HCT116 (cell line): ENCODE measurements around the gene PLCB3. TPM values are rescaled to one million over a fixed set of nuclear protein-coding genes. Genes with fewer than 3 reads are reported as not detected.

Experiments used
- ATAC-seq: fragments of 200-7000 bp; cut with Tn5 transposase; 2 replicates; pipeline ENCODE4 v1.9.1; 2020; ENCODE audit warnings: mild to moderate bottlenecking, moderate library complexity
- BruUV-seq: library from RNA; stranded (reverse); fragments of 400-500 nt; replicated peaks from 2 replicates; lab custom pipeline; 2021; lab: Mats Ljungman, UMichigan
- CTCF ChIA-PET: fragments of 300-600 bp; sonication (Branson Sonifier 250); formaldehyde crosslinking; loops from one replicate; lab custom pipeline; 2021; ENCODE audit warnings: antibody characterized with exemption; lab: Charles Lee
- POLR2A ChIA-PET: fragments of 300-600, 350-600 bp; sonication (Branson Sonifier 250); formaldehyde crosslinking; loops from one replicate; lab custom pipeline; 2021; ENCODE audit warnings: antibody characterized with exemption; lab: Charles Lee
- RAD21 ChIA-PET, 2 experiments: fragments of 300-600 bp; sonication (Branson Sonifier 250); formaldehyde crosslinking; loops; one replicate each; lab custom pipeline; 2023; ENCODE audit warnings: low total read pairs in 2 of 2; ENCODE audit not compliant: uncharacterized antibody in 2 of 2, unreplicated experiment in 2 of 2, low non-redundant PET in 1 of 2; lab: Charles Lee
- DNase-seq: peaks from one replicate; pipeline ENCODE4 v3.0.0-alpha.2; 2010; ENCODE audit warnings: low read depth, low spot score
- H2AFZ ChIP-seq: fragments of 200-600 bp; shearing (Covaris generic), sonication (generic); 2 replicates; pipeline ENCODE4 v1.6.1; 2017; ENCODE audit warnings: low read depth, mixed run types, mixed read lengths, antibody characterized with exemption, low read length; ENCODE audit not compliant: poor library complexity, severe bottlenecking
- H3K27ac ChIP-seq: 2 replicates; pipeline ENCODE4 v1.5.1; 2012; ENCODE audit warnings: low read depth, low read length
- H3K27me3 ChIP-seq: fragments of 200-600 bp; sonication (generic); 2 replicates; pipeline ENCODE4 v1.6.1; 2016; ENCODE audit warnings: mixed run types, low read length, mixed read lengths; ENCODE audit not compliant: insufficient read depth
- H3K36me3 ChIP-seq, 2 experiments: fragments of 200-500 bp in 1 of 2; fragments of 200-600 bp in 1 of 2; sonication (Bioruptor generic) in 1 of 2; sonication (generic) in 1 of 2; 2 replicates each; pipeline versions ENCODE4 v1.5.1 to v1.6.1; 2014 to 2016; ENCODE audit warnings: low read length in 2 of 2, inconsistent platforms in 1 of 2, mixed read lengths in 1 of 2, mixed run types in 1 of 2; ENCODE audit not compliant: insufficient read depth in 2 of 2, control insufficient read depth in 1 of 2
- H3K4me1 ChIP-seq, 2 experiments: fragments of 200-600 bp in 1 of 2; sonication (generic) in 1 of 2; 2 replicates each; pipeline versions ENCODE4 v1.5.1 to v1.6.1; 2012 to 2017; ENCODE audit warnings: low read length in 2 of 2, inconsistent platforms in 1 of 2, mild to moderate bottlenecking in 1 of 2, mixed read lengths in 1 of 2, mixed run types in 1 of 2, moderate library complexity in 1 of 2; ENCODE audit not compliant: insufficient read depth in 2 of 2, control insufficient read depth in 1 of 2
- H3K4me2 ChIP-seq: fragments of 200-600 bp; sonication (generic); 2 replicates; pipeline ENCODE4 v1.6.1; 2017; ENCODE audit warnings: mixed run types, low read length, mixed read lengths
- H3K4me3 ChIP-seq, 2 experiments: fragments of 200-600 bp in 1 of 2; sonication (generic) in 1 of 2; replicated peaks in 1 of 2; 2 replicates each; pipeline ENCODE4 v1.5.1; 2011 to 2016; ENCODE audit warnings: low read length in 2 of 2, control low read depth in 1 of 2, low read depth in 1 of 2, mild to moderate bottlenecking in 1 of 2, mixed read lengths in 1 of 2, mixed run types in 1 of 2
- H3K79me2 ChIP-seq: fragments of 200-600 bp; sonication (generic); 2 replicates; pipeline ENCODE4 v1.6.1; 2017; ENCODE audit warnings: mild to moderate bottlenecking, mixed run types, low read length, moderate library complexity, mixed read lengths; ENCODE audit not compliant: insufficient read depth
- H3K9ac ChIP-seq: fragments of 200-600 bp; sonication (generic); 2 replicates; pipeline ENCODE4 v1.6.1; 2016; ENCODE audit warnings: low read length, mixed read lengths
- H3K9me2 ChIP-seq: fragments of 200-600 bp; sonication (generic), shearing (Covaris generic); 2 replicates; pipeline ENCODE4 v1.6.1; 2017; ENCODE audit warnings: mixed run types, mild to moderate bottlenecking, moderate library complexity; ENCODE audit not compliant: insufficient read depth
- H3K9me3 ChIP-seq, 2 experiments: fragments of 200-500 bp in 1 of 2; fragments of 200-600 bp in 1 of 2; sonication (Bioruptor generic) in 1 of 2; sonication (generic) in 1 of 2; 2 replicates each; pipeline ENCODE4 v1.6.1; 2014 to 2017; ENCODE audit warnings: low read length in 2 of 2, mixed read lengths in 2 of 2, inconsistent platforms in 1 of 2, low read depth in 1 of 2, mild to moderate bottlenecking in 1 of 2, mixed run types in 1 of 2, moderate library complexity in 1 of 2; ENCODE audit not compliant: control insufficient read depth in 1 of 2, insufficient read depth in 1 of 2
- H4K20me1 ChIP-seq: fragments of 200-600 bp; sonication (generic), shearing (Covaris generic); 2 replicates; pipeline ENCODE4 v1.6.1; 2017; ENCODE audit warnings: mixed run types, mild to moderate bottlenecking, moderate library complexity; ENCODE audit not compliant: insufficient read depth
- EGR1 ChIP-seq: IDR thresholded peaks from 2 replicates; pipeline ENCODE4 v1.6.1; 2012; ENCODE audit warnings: low read depth
- EZH2phosphoT487 ChIP-seq: fragments of 200-600 bp; IDR thresholded peaks from 2 replicates; pipeline ENCODE4 v1.6.1; 2018; ENCODE audit warnings: antibody characterized with exemption, borderline replicate concordance
- JUND ChIP-seq: IDR thresholded peaks from 2 replicates; pipeline ENCODE4 v1.6.1; 2012
- POLR2A ChIP-seq: IDR thresholded peaks from 2 replicates; pipeline ENCODE4 v1.7.0; 2011; ENCODE audit warnings: borderline replicate concordance; ENCODE audit not compliant: insufficient read depth, insufficient read length; ENCODE audit errors: extremely low read depth
- POLR2AphosphoS5 ChIP-seq: IDR thresholded peaks from 2 replicates; pipeline ENCODE4 v1.6.1; 2011; ENCODE audit warnings: mild to moderate bottlenecking, low read depth, low read length, moderate library complexity
- SRF ChIP-seq: IDR thresholded peaks from 2 replicates; pipeline ENCODE4 v1.6.1; 2012; ENCODE audit warnings: low read depth
- ZBTB33 ChIP-seq: IDR thresholded peaks from 2 replicates; pipeline ENCODE4 v1.6.1; 2011; ENCODE audit warnings: mild to moderate bottlenecking, low read length, moderate library complexity; ENCODE audit not compliant: insufficient replicate concordance; ENCODE audit errors: extremely low read depth
- intact Hi-C: fragments of 100-400 bp; cut with micrococcal nuclease; formaldehyde crosslinking; loops from 2 replicates; pipeline ENCODE4 v1.10.0; 2022
- total RNA-seq: library from RNA; stranded (reverse); gene quantifications from one replicate; pipeline ENCODE4 v1.2.1, GENCODE V29; 2021; ENCODE audit not compliant: unreplicated experiment

Gene PLCB3
- total RNA-seq, 1 experiment from 2014 or later: 106 TPM

GRCh38 chr11:64244966-64245365 is 6.4 kb upstream of the PLCB3 start:
- H3K4me2 ChIP-seq: peak overlapping the region; percentile 84
- H3K36me3 ChIP-seq: peaks cover 0 to 12% of the 10 kb centered on the region in 2 experiments; a peak in 1 of 4 replicates
- no peaks in the 10 kb centered on the region for H3K27me3 ChIP-seq
- TF ChIP-seq ZBTB33 (no peak), POLR2AphosphoS5 (peak; percentile 39; the same call in 1 of the 2 replicates)
- peaks cover 48% of the 10 kb centered on the region for H3K79me2 ChIP-seq
- POLR2A ChIA-PET: interaction anchor here (0.6 to 4.6 kb wide), 8 partner anchors 19 to 1355 kb away, joined by 3 to 29 read pairs (median 4); partner anchors contain the start of genes NUDT22, STIP1 and TRPT1
- peaks cover 35 to 71% of the 10 kb centered on the region in 2 experiments for H3K4me1 ChIP-seq
- intact Hi-C loops: no loop called here
- no peaks in the 10 kb centered on the region for H3K9me3 ChIP-seq
- ATAC-seq (no peak), DNase-seq (no peak)
- BruUV-seq: no TSS peak
- peak overlapping the region; percentile 94 for H3K27ac ChIP-seq
- RAD21 ChIA-PET: no interaction called here
- no peak overlapping the region for H2AFZ ChIP-seq
- CTCF ChIA-PET: interaction anchor here (0.6 to 3.1 kb wide), 4 partner anchors 24 to 111 kb away, joined by 3 to 15 read pairs (median 8); no protein-coding TSS in a partner anchor
- no peaks in the 10 kb centered on the region for H4K20me1 ChIP-seq
- peak overlapping the region; percentile 99 to 100 for H3K4me3 ChIP-seq
- H3K9me2 ChIP-seq: no peaks in the 10 kb centered on the region
- peak overlapping the region; percentile 100 for H3K9ac ChIP-seq

- Histone ChIP-seq H2AFZ (no peak overlapping the region), H3K4me1 (peaks cover 33 to 71% of the 10 kb centered on the region in 2 experiments), H3K9me3 (no peaks in the 10 kb centered on the region), H3K4me2 (peak overlapping the region; percentile 84), H3K9ac (peak overlapping the region; percentile 100), H3K9me2 (no peaks in the 10 kb centered on the region), H3K27ac (peak overlapping the region; percentile 94), H3K79me2 (peaks cover 48% of the 10 kb centered on the region), H3K27me3 (no peaks in the 10 kb centered on the region), H3K36me3 (peaks cover 0 to 12% of the 10 kb centered on the region in 2 experiments; a peak in 1 of 4 replicates), H3K4me3 (peak overlapping the region; percentile 99 to 100), H4K20me1 (no peaks in the 10 kb centered on the region)
- ChIA-PET RAD21 (interaction anchor here in 1 of 2 experiments (1.1 kb wide), 1 partner anchor 41 kb away, joined by 4 read pairs; no protein-coding TSS in a partner anchor), CTCF (interaction anchor here (0.6 to 3.1 kb wide), 4 partner anchors 24 to 110 kb away, joined by 3 to 15 read pairs (median 8); no protein-coding TSS in a partner anchor), POLR2A (interaction anchor here (0.7 to 4.6 kb wide), 8 partner anchors 19 to 1355 kb away, joined by 3 to 29 read pairs (median 5); partner anchors contain the start of genes NUDT22, STIP1 and TRPT1)
- no peak for TF ChIP-seq SRF
- no peak for TF ChIP-seq POLR2A
- no peak for TF ChIP-seq JUND
- TF ChIP-seq EZH2phosphoT487: no peak
- no peak for TF ChIP-seq EGR1
- ATAC-seq: no peak
- BruUV-seq: no TSS peak
- no peak for DNase-seq
- intact Hi-C loops: no loop called here
These were observed 5.9 kb upstream of the PLCB3 start for GRCh38 chr11:64245401-64245796.
